ENCODE measurements around the gene SNAP91. TPM values are rescaled to one million over a fixed set of nuclear protein-coding genes. Genes with fewer than 3 reads are reported as not detected.
"Not testable (repeated sequence)": the region's sequence is repeated elsewhere in the genome, so short reads cannot be mapped to it uniquely, and the experiment has no call there.

The SNAP91 gene
- total RNA-seq, 1 donor from 2014 or later = not detected

GRCh38 chr6:83677791-83678190 is 31.1 kb downstream of the SNAP91 start:
- ATAC-seq = no peak
- Histone ChIP-seq H3K27ac (no peak overlapping the region), H3K4me1 (no peaks in the 10 kb centered on the region), H3K4me3 (no peak overlapping the region), H3K27me3 (no peaks in the 10 kb centered on the region), H3K36me3 (no peaks in the 10 kb centered on the region), H3K9me3 (no peaks in the 10 kb centered on the region)
- no peak for DNase-seq
- TF ChIP-seq CTCF (IDR thresholded peaks at IDR 0.05) = no peak
- intact Hi-C loops (cut with DNase I) = no loop called here

- Histone ChIP-seq H3K4me1 (no peaks in the 10 kb centered on the region), H3K27me3 (no peaks in the 10 kb centered on the region), H3K27ac (no peak overlapping the region), H3K36me3 (no peaks in the 10 kb centered on the region), H3K9me3 (no peaks in the 10 kb centered on the region), H3K4me3 (no peak overlapping the region)
- DNase-seq = no peak
- intact Hi-C loops (cut with DNase I) = no loop called here
- no peak for TF ChIP-seq CTCF (IDR thresholded peaks at IDR 0.05)
- no peak for ATAC-seq
Observed at GRCh38 chr6:83637953-83638352, 70.9 kb downstream of the SNAP91 start.

- DNase-seq (no peak), ATAC-seq (no peak)
- H3K9me3 ChIP-seq = no peaks in the 10 kb centered on the region
- H3K27ac ChIP-seq = no peak overlapping the region
- no peaks in the 10 kb centered on the region for H3K27me3 ChIP-seq
- H3K4me1 ChIP-seq = no peaks in the 10 kb centered on the region
- no peak overlapping the region for H3K4me3 ChIP-seq
- intact Hi-C loops (cut with DNase I) = no loop called here
- H3K36me3 ChIP-seq = no peaks in the 10 kb centered on the region
- no peak for TF ChIP-seq CTCF (IDR thresholded peaks at IDR 0.05)
Observed at GRCh38 chr6:83636800-83637199, 72.1 kb downstream of the SNAP91 start.

- Histone ChIP-seq H3K4me3 (no peak overlapping the region), H3K27ac (no peak overlapping the region), H3K27me3 (no peaks in the 10 kb centered on the region), H3K9me3 (no peaks in the 10 kb centered on the region), H3K36me3 (no peaks in the 10 kb centered on the region), H3K4me1 (no peaks in the 10 kb centered on the region)
- DNase-seq = no peak
- intact Hi-C loops (cut with DNase I) = no loop called here
- ATAC-seq = no peak
- TF ChIP-seq CTCF (IDR thresholded peaks at IDR 0.05) = no peak
Observed at GRCh38 chr6:83633609-83634008, 75.3 kb downstream of the SNAP91 start.

- DNase-seq (no peak), ATAC-seq (no peak)
- intact Hi-C loops (cut with DNase I) = no loop called here
- H3K9me3 ChIP-seq = no peaks in the 10 kb centered on the region
- no peaks in the 10 kb centered on the region for H3K36me3 ChIP-seq
- H3K27me3 ChIP-seq = no peaks in the 10 kb centered on the region
- no peak overlapping the region for H3K27ac ChIP-seq
- no peaks in the 10 kb centered on the region for H3K4me1 ChIP-seq
- no peak for TF ChIP-seq CTCF (IDR thresholded peaks at IDR 0.05)
- no peak overlapping the region for H3K4me3 ChIP-seq
Observed at GRCh38 chr6:83633149-83633548, 75.8 kb downstream of the SNAP91 start.

- H3K4me3 ChIP-seq; H3K27ac ChIP-seq; intact Hi-C loops (cut with DNase I); DNase-seq; H3K9me3 ChIP-seq; H3K4me1 ChIP-seq; H3K27me3 ChIP-seq; ATAC-seq; H3K36me3 ChIP-seq: not testable (repeated sequence)
Observed at GRCh38 chr6:83629908-83630307, 79.0 kb downstream of the SNAP91 start.
